Activated CD8-positive, alpha-beta memory T cell treated with anti-CD3 and anti-CD28 coated beads, Interleukin-2, amount 10 ng/mL, durations not matched to agents 7 days and 5 days (primary cell): ENCODE results near the gene OSCP1. TPM values are rescaled to one million over a fixed set of nuclear protein-coding genes. Genes with fewer than 3 reads are reported as not detected.

Experiments used
- ATAC-seq: fragments of 150-1000 bp; cut with Tn5 transposase; one replicate; pipeline ENCODE4 v1.10.0; 2021; ENCODE audit warnings: moderate library complexity
- CTCF ChIA-PET: fragments of 350-600 bp; sonication (Branson Sonifier 250); formaldehyde crosslinking; loops from one replicate; lab custom pipeline; 2021; ENCODE audit warnings: antibody characterized with exemption; lab: Charles Lee
- DNase-seq: peaks from one replicate; pipeline ENCODE4 v3.0.0-alpha.2; 2020
- H3K27ac Mint-ChIP-seq: one replicate; pipeline ENCODE4 v1.8.0; 2021; ENCODE audit warnings: mild to moderate bottlenecking, mixed read lengths
- H3K27me3 Mint-ChIP-seq: one replicate; pipeline ENCODE4 v1.8.0; 2021; ENCODE audit warnings: mixed read lengths
- H3K36me3 Mint-ChIP-seq: one replicate; pipeline ENCODE4 v1.8.0; 2021; ENCODE audit warnings: mild to moderate bottlenecking, mixed read lengths
- H3K4me1 Mint-ChIP-seq: one replicate; pipeline ENCODE4 v1.8.0; 2021; ENCODE audit warnings: mixed read lengths
- H3K4me3 Mint-ChIP-seq: one replicate; pipeline ENCODE4 v1.8.0; 2021; ENCODE audit warnings: mild to moderate bottlenecking, moderate library complexity, mixed read lengths
- H3K9me3 Mint-ChIP-seq: one replicate; pipeline ENCODE4 v1.8.0; 2022; ENCODE audit warnings: low read depth, mixed read lengths
- total RNA-seq, 2 experiments: library from RNA; stranded (reverse); gene quantifications; one replicate each; pipeline ENCODE4 v1.2.3, GENCODE V29; 2021

OSCP1 gene
- total RNA-seq, 2 experiments from 2014 or later: 0.85 to 1.3 TPM

DNA sequence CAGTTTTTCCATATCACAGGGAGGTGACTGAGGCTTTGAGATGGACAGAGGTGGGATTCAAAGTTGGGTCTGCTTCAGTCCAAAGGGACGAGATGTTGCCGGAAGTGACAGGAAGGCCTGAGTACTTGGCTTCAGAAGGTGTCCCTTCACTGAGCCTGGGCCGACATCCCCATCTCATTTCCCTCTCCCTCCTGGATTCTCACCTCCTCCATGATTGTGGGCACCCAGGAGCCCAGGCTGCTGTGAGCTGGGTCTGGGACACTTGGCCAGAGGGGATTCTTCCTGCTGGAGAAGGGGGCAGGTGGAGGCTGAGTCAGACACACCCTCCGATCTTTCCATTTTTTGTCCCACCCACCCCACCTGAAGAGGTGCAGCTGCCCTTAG, 16.8 kb upstream of the OSCP1 start:
- Mint-ChIP-seq H3K27ac (no peak overlapping the region), H3K36me3 (peaks cover 7% of the 10 kb centered on the region), H3K4me3 (no peak overlapping the region), H3K27me3 (no peaks in the 10 kb centered on the region), H3K4me1 (peaks cover 30% of the 10 kb centered on the region), H3K9me3 (no peaks in the 10 kb centered on the region)
- ATAC-seq: no peak
- CTCF ChIA-PET: interaction anchor here (0.8 kb wide), 1 partner anchor 20 kb away, joined by 3 read pairs; no protein-coding TSS in a partner anchor
- no peak for DNase-seq

DNA sequence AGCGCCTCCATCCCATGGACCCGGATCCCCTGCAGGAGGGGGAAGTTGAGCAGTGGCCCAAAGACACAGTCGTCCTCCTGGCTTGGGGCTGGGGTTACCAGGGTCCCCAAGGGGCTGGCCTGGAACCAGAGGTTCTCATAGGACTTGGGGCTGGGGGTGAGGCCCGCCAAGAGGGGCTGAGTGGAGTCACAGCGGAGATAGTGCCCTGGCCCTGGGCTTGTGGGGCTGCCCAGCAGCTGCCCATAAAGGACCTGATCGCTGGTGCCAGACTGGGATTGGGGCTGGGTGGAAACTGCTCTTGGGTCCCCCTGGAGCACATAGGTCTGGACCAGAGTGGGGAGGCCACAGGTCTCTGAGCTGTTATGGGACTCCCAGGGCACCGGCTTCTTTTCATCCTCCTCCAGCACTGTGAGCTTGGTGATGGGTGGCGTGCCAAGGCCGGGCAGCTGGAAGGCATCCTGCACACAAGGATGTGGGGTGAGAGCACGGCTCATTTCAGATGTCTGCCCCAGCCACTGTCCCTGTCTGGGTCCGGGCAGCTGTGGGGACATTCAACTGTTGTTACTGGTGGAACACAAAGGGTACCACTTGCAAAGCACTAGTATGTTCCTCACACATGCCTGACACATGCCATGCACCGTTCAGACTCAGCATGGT, 16.2 kb upstream of the OSCP1 start:
- no peak overlapping the region for H3K4me3 Mint-ChIP-seq
- ATAC-seq (no peak), DNase-seq (no peak)
- H3K36me3 Mint-ChIP-seq: peaks cover 12% of the 10 kb centered on the region
- peaks cover 35% of the 10 kb centered on the region for H3K4me1 Mint-ChIP-seq
- no peak overlapping the region for H3K27ac Mint-ChIP-seq
- H3K9me3 Mint-ChIP-seq: no peaks in the 10 kb centered on the region
- no peaks in the 10 kb centered on the region for H3K27me3 Mint-ChIP-seq
- CTCF ChIA-PET: interaction anchor here (0.8 kb wide), 1 partner anchor 20 kb away, joined by 3 read pairs; no protein-coding TSS in a partner anchor

DNA sequence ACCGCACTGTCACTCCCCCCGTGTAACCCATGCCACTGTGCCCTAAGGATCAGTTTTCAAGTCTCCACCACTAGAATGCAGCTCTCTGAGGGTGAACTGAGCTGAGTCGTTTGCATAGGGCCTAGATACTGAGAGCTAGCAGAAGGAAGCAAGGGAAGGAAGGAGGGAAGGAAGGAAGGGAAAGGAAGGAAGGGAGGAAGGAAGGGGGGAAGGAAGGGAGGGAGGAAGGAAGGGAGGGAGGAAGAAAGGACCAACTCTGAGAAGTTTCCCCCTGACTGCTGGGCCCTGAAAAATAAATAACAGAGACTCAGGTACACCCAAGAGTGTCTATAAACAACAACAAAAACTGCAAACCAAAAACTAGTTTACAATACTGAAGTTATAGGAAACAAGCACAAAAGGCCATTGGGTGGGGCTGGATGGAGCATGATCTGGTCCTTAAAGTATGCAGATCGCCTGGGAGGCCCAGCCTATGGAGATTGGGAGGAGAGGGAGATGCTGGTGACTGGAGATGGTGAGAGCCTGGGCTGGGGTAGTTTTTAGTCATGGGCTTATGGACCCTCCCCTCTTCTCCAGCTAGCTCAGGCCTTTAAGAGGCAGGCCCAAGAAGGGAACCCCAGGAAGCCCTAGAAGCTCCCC, 15.6 kb upstream of the OSCP1 start:
- H3K36me3 Mint-ChIP-seq: peaks cover 18% of the 10 kb centered on the region
- peaks cover 42% of the 10 kb centered on the region for H3K4me1 Mint-ChIP-seq
- ATAC-seq (no peak), DNase-seq (no peak)
- CTCF ChIA-PET: interaction anchor here (0.8 to 2.2 kb wide), 2 partner anchors 15 to 19 kb away, joined by 3 to 7 read pairs; partner anchors contain the start of gene OSCP1
- no peak overlapping the region for H3K27ac Mint-ChIP-seq
- H3K4me3 Mint-ChIP-seq: no peak overlapping the region
- no peaks in the 10 kb centered on the region for H3K9me3 Mint-ChIP-seq
- no peaks in the 10 kb centered on the region for H3K27me3 Mint-ChIP-seq

- Mint-ChIP-seq H3K36me3 (peaks cover 24% of the 10 kb centered on the region), H3K27me3 (no peaks in the 10 kb centered on the region), H3K9me3 (no peaks in the 10 kb centered on the region), H3K4me3 (peak overlapping the region; percentile 99), H3K4me1 (peaks cover 49% of the 10 kb centered on the region), H3K27ac (peak overlapping the region; percentile 98)
- CTCF ChIA-PET: interaction anchor here (1.4 to 2.2 kb wide), 3 partner anchors 14 to 122 kb away, joined by 3 to 7 read pairs (median 6); partner anchors contain the start of gene OSCP1
- no peak for DNase-seq
- peak; percentile 62 for ATAC-seq
Observed at GRCh38 chr1:36464605-36465393, 14.5 kb upstream of the OSCP1 start.

DNA sequence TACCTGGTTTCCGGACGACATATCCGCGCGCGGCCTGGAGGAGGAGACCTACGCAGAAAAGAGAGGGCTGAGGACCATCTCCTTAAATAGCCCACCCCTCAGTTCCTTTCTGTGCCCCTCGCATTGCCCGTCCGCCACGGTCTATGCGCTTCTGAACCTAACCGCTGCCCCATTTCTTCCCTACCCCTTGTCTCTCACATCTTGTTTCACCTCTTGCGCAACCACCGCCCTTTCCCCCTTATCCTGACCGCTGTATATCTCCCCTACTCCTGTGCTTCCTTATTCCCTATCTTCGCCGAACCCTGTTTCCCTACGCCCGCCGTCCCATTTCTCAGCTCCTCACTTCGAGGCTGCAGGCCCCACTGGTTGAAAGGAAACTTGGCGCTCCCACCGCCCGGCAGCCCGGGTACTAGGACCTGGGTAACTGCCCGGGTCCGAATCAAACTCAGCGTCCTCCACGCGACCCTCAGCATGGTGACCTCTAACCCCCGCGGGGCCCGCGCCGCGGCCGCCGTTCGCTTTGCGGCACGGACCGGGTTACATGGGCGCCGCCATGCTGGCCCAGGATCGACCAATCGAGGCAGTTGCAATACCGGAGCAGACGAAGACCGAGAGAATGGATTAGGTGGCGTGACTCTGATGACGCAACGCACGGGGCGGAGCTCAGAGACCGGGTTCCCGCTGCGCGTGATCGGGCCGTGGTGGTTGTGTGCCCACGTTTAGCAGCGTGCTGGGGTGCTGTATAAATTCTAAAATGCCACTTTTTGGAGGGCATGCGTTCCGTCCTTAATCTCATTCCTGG, 13.8 kb upstream of the OSCP1 start, which contains the start of gene MRPS15:
Gene MRPS15 (minus strand): TSS at position 582 of the 802 bp plus-strand sequence. CDS start 109 bp downstream, at position 473.
- ATAC-seq: peak; percentile 98

GRCh38 chr1:36463463-36463802, 13.2 kb upstream of the OSCP1 start:
- peak overlapping the region; percentile 98 for H3K27ac Mint-ChIP-seq
- ATAC-seq: no peak
- CTCF ChIA-PET: interaction anchor here (1.4 to 2.2 kb wide), 3 partner anchors 13 to 121 kb away, joined by 3 to 7 read pairs (median 6); partner anchors contain the start of gene OSCP1
- H3K4me3 Mint-ChIP-seq: peak overlapping the region; percentile 99
- peaks cover 63% of the 10 kb centered on the region for H3K4me1 Mint-ChIP-seq
- no peaks in the 10 kb centered on the region for H3K9me3 Mint-ChIP-seq
- no peaks in the 10 kb centered on the region for H3K27me3 Mint-ChIP-seq
- DNase-seq: no peak
- H3K36me3 Mint-ChIP-seq: peaks cover 34% of the 10 kb centered on the region

More for the DNA sequence above, 13.8 kb upstream of the OSCP1 start, which contains the start of gene MRPS15:
- Mint-ChIP-seq H3K27ac (peak within 1 kb of the TSS; percentile 98), H3K4me3 (peak within 1 kb of the TSS; percentile 99), H3K9me3 (no peaks in the 10 kb centered on the region), H3K36me3 (peaks cover 30% of the 10 kb centered on the region), H3K27me3 (no peaks in the 10 kb centered on the region), H3K4me1 (peaks cover 57% of the 10 kb centered on the region)
- CTCF ChIA-PET: interaction anchor here (1.4 to 2.2 kb wide), 3 partner anchors 13 to 122 kb away, joined by 3 to 7 read pairs (median 6); partner anchors contain the start of gene OSCP1
- DNase-seq: peak; percentile 97

DNA sequence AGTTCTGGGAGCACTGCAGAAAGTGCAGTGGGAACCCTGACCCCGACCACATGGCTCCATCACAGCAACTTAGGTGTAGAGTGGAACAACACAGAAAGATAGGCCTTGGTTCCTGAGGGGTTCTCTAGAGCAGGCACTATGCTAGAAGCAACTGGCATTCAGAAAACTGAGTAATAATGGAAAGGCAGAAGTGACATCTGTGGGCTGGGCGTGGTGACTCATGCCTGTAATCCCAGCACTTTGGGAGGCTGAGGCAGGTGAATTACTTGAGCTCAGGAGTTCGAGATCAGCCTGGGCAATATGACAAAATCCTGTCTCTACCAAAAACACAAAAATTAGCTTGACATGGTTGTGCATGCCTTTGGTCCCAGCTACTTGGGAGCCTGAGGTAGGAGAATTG, 8.7 kb upstream of the OSCP1 start:
- Mint-ChIP-seq H3K27me3 (no peaks in the 10 kb centered on the region), H3K9me3 (no peaks in the 10 kb centered on the region), H3K4me1 (peaks cover 73% of the 10 kb centered on the region), H3K4me3 (peak overlapping the region; percentile 47), H3K27ac (peak overlapping the region; percentile 92), H3K36me3 (peaks cover 52% of the 10 kb centered on the region)
- CTCF ChIA-PET: interaction anchor here (1.1 kb wide), 1 partner anchor 8 kb away, joined by 6 read pairs; the partner anchor contains the start of gene OSCP1
- ATAC-seq (peak; percentile 83), DNase-seq (peak; percentile 80)

GRCh38 chr1:36457691-36458090, 7.4 kb upstream of the OSCP1 start:
- Mint-ChIP-seq H3K27me3 (no peaks in the 10 kb centered on the region), H3K36me3 (peaks cover 50% of the 10 kb centered on the region), H3K9me3 (no peaks in the 10 kb centered on the region), H3K4me1 (peaks cover 62% of the 10 kb centered on the region), H3K4me3 (peak overlapping the region; percentile 20), H3K27ac (peak overlapping the region; percentile 92)
- ATAC-seq: peak; percentile 43
- peak; percentile 53 for DNase-seq
- CTCF ChIA-PET: no interaction called here

DNA sequence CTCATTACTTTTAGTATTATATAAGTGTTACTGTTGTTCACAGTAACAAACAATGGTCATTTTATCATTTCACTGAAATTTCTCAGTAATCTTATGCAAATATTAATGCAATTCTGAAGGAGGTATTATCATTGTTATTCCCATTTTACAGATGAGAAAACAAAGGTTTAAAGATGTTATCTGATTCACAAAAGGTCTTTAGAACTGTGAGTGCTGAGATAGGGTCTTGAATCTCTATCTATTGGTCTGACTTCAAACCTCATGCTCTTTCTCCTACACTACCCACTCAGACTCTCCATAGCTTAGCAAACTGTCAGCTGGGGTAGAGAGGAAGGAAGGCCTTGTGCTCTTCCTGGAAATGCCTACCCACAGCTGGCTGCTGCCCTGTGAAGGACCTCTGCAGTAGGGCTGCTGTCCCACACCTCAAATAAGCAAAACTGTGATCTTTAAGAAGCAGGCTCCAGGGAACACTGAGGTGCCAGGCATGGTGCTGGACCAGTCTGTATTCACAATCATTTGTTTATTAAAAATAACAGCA, 6.2 kb upstream of the OSCP1 start:
- H3K36me3 Mint-ChIP-seq: peaks cover 41% of the 10 kb centered on the region
- H3K9me3 Mint-ChIP-seq: no peaks in the 10 kb centered on the region
- H3K4me1 Mint-ChIP-seq: peaks cover 57% of the 10 kb centered on the region
- no peak overlapping the region for H3K4me3 Mint-ChIP-seq
- ATAC-seq (peak; percentile 41), DNase-seq (no peak)
- CTCF ChIA-PET: interaction anchor here (1.2 kb wide), 1 partner anchor 59 kb away, joined by 3 read pairs; no protein-coding TSS in a partner anchor
- no peaks in the 10 kb centered on the region for H3K27me3 Mint-ChIP-seq
- H3K27ac Mint-ChIP-seq: peak overlapping the region; percentile 80

GRCh38 chr1:36455386-36455785, 5.1 kb upstream of the OSCP1 start:
- ATAC-seq: no peak
- Mint-ChIP-seq H3K36me3 (peaks cover 30% of the 10 kb centered on the region), H3K9me3 (no peaks in the 10 kb centered on the region), H3K27ac (peak overlapping the region; percentile 16), H3K4me1 (peaks cover 52% of the 10 kb centered on the region), H3K27me3 (no peaks in the 10 kb centered on the region), H3K4me3 (no peak overlapping the region)
- CTCF ChIA-PET: no interaction called here
- no peak for DNase-seq

DNA sequence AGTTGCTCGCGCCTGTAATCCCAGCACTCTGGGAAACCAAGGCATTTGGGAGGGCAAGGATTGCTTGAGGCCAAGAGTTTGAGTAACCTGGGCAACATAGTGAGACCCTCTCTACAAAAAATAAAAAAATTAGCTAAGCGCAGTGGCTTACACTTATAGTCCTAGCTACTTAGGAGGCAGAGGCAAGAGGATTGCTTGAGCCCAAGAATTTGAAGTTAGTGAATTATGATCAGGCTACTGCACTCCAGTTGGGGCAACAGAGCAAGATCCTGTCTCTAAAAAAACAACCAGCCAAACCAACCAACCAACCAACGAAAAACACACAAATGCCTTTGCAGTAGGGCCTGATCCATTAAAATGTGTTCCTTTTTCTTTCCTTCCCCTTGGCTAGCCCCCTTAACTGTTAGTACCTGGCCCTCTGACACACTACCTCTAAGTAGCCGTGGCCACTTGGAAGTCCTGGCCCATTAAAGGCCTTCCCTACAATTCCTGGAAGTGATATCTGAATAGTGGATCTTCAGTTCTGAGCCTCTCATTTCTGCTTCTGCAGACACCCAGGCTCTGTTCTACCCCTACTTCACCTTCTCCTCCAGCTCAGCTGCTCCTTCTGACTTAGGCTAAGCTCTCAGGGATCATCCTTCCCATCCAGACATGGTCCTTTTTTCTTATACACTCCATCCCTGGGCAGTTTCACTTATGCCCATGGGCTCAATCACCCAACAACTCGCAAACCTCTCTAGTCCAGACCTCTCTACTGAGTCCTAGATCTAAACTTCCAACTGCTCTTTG, 3.5 kb upstream of the OSCP1 start:
- no peaks in the 10 kb centered on the region for H3K27me3 Mint-ChIP-seq
- DNase-seq (no peak), ATAC-seq (no peak)
- peaks cover 22% of the 10 kb centered on the region for H3K36me3 Mint-ChIP-seq
- H3K4me1 Mint-ChIP-seq: peaks cover 46% of the 10 kb centered on the region
- H3K27ac Mint-ChIP-seq: no peak overlapping the region
- H3K9me3 Mint-ChIP-seq: no peaks in the 10 kb centered on the region
- CTCF ChIA-PET: no interaction called here
- H3K4me3 Mint-ChIP-seq: no peak overlapping the region
